A172 (cell line): ENCODE measurements around the gene EIF2B4. TPM values are rescaled to one million over a fixed set of nuclear protein-coding genes. Genes with fewer than 3 reads are reported as not detected.

Source experiments
- DNase-seq: peaks from one replicate; pipeline ENCODE4 v3.0.0-alpha.2; 2015; ENCODE audit warnings: low spot score
- total RNA-seq: library from RNA; depleted of rRNA; stranded (reverse); fragments of >200 nt; shearing (Covaris generic); gene quantifications from 2 replicates; pipeline ENCODE4 v1.2.3, GENCODE V29; 2014; rRNA removed

The EIF2B4 gene
- total RNA-seq = 31.2 and 43.4 TPM in 2 replicates

DNA sequence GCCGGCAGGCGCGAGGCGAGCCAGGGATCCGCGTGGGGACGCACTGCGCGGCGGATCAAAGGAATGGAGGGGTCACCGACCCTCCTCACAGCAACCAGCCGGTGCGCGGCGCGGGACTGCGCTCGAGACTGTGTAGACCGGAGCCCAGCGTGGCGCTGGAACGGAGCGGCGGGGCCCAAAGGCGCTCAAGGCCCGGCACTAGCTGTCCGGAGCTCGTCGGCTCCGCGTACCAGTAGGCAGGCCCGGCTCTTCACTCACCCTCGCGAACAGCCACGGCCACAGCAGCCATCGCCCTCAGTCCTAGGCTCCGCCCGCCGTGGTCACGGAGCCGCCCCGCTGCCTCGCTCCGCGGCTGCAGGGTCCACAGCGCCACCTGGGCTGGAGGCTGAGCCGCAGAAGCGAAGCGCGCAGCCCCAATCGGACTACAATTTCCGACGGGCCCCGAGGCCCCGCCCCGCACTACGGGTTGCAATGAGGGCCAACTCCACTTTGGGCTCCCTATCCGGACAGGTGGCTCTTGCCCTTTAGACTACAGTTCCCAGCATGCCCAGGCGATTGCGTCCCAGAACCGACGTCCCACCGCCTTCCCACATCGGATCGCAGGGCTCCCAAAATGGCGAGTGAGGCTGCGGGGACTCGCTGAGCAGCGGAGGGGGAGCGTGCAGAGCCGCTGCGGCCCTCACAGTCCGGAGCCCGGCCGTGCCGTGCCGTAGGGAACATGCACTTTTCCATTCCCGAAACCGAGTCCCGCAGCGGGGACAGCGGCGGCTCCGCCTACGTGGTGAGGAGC is at the start of gene EIF2B4, which contains the start of gene SNX17:
Gene EIF2B4, minus strand, starts transcription at position 313 of the 790 bp plus-strand sequence. Its CDS starts 24 bp downstream, at position 289.
Gene SNX17, plus strand, starts transcription at position 591 of the 790 bp plus-strand sequence. Its CDS starts 128 bp downstream, at position 719.
- DNase-seq = peak; percentile 99

GRCh38 chr2:27416151-27416550 is 46.0 kb upstream of the EIF2B4 start:
- no peak for DNase-seq

- DNase-seq = no peak
Measured at GRCh38 chr2:27412419-27413152, 42.4 kb upstream of the EIF2B4 start.

- peak; percentile 91 for DNase-seq
Measured at GRCh38 chr2:27409321-27410073, 39.4 kb upstream of the EIF2B4 start, which contains the start of gene PPM1G. PPM1G (minus strand) TSS chr2:27409591; CDS start chr2:27409422, 169 bp downstream.

DNA sequence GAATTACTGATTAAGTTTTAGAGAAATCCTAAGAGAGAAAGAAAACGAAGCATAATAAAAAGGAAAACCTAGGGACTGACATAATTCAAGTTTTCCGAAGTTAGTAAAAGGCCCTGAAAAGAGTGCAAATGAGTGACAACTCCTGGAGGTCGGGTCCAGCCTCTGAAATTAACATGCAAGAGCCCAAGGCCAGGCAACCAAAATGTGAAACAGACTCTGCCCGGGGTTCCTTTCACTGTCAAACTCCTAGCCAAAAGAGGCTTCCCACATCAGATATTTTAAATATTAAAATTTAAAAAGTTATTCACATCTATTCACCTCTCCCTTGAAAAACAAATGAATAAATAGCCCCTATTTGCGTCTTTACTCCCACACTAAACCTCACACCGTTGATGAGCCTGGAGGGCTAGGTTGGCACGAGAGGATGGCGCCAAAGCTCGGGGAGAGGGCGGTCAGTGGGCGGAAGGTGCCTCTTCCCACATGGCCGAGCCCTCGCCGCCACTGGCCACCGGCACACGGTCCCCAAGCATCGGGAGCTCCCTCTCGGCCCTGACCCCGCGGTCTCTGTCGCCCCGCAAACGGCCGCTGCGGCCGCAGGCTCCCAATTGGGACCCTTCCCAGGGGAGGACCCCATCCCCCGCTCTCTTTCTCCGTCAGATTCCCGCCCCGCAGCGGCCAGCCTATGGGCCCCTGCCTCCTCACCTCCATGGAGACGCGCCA is 38.6 kb upstream of the EIF2B4 start:
- DNase-seq = no peak

DNA sequence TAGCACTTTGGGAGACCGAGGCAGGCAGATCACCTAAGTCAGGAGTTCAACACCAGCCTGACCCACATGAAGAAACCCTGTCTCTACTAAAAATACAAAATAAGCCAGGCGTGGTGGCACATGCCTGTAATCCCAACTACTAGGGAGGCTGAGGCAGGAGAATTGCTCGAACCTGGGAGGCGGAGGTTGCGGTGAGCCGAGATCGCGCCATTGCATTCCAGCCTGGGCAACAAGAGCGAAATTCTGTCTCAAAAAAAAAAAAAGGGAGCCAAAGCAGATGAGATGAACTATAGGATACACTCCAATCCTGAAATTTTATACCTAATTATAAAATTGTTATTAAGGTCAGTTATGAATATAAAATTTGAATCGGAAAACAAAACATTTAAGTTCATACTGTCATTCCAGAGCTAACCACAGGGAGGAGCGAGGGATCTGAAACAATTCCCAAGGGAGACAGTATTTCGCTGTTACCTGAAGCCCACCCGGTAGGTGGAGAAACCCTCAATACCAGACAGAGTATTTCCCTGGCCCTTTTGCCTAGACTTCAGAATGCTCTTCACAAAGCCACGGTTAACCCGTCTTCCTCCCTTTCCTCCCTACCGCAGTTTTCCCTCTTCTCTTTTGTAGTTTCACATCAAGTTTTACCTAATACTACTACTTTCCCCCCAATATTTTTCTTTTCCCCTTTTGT is 37.8 kb upstream of the EIF2B4 start:
- DNase-seq = peak; percentile 55

DNA sequence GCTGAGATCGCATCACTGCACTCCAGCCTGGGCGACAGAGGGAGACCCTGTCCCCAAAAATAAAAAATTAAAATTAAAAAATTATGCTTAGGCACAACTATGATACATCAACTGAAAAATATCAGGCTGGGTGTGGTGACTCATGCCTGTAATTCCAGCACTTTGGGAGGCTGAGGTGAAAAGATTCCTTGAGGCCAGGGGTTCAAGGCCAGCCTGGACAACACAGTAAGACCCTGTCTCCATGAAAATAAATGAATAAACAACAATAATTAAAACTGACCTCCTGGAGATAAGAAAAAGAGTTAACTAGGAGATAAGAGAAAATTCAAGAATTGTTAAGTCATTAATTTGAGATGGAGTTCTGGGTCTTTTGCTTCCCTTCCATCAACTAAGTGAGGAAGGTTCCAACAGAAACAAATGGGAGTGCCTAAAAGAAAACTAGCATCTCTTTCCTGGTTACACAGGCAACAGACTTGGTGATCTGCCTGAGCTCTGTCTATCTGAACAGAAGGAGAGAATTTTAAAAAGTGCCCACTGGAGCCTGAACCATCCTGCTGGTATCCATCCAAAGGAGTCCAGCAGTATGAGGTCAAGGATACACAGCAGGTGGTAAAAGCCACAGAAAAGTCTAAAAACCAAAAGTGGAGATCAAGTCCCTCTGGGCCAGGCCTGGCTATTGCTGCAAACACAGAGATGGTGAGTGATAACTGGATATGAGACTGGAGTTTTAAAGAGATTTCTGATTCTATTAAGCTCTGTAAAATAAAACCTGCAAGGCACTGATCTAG is 30.4 kb upstream of the EIF2B4 start:
- peak; percentile 41 for DNase-seq

DNA sequence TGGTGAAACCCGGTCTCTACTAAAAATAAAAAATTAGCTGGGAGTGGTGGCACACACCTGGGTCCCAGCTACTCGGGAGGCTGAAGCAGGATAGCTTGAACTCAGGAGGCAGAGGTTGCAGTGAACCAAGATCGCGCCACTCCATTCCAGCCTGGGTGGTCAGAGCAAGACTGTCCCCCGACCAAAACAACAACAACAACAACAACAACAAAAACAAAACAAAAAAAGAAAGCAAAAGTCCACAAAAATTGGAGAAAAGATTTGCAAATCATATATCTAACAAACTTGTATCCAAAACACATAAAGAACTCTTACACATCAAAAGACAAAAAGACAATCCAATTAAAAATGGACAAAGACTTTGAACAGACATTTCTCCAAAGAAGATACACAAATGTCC is 28.8 kb upstream of the EIF2B4 start:
- DNase-seq = no peak

DNA sequence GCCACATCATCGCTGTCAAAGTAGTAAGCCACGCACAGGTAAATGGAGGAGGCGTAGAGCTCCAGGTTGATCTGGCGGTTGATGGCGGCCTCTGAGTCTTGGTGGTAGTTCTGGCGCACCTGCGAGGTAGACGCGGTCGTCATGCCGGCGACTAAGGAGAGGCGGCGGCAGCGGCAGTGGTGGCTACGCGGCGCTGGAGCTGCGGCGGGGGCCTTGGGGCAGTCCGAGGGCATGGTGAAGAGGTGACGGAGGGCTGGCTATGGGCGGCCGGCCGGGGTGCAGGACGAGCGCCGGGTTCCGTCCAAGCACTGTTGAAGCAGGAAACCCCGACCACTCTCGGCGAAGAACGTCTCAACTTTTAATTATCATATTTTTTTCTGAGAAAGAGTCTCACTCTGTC is 23.1 kb upstream of the EIF2B4 start:
- no peak for DNase-seq

- DNase-seq = no peak
Measured at GRCh38 chr2:27390822-27391679, 20.9 kb upstream of the EIF2B4 start.

DNA sequence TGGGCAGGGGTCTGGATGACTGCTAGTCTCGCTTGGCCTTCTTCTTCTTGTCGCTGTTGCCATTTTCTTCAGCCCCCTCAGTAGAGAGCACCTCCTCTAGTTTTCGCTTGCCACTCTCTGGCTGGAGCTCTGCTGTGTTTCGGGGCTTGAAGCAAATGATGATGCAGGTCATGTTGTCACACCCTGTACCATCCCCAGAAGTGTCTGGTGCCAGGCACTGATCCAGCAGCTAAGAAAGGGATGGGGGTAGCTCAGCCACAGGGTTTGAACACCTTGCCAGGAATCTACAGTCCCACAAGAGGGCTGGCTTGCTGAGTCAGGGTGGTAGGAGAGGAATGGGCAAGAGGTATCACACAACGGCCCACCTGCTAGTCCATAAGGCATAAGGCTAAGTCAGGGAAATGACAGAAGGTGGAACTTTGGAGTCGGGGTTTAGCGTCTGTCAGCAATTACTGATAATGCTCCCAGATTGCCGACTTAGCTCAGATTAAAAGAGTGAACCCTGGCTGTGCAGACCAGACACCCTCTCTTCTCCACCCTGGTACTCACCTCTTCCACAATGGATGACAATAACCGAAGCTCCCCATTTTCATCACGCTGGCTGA is 11.5 kb upstream of the EIF2B4 start:
- DNase-seq = no peak

- no peak for DNase-seq
Measured at GRCh38 chr2:27380626-27381545, 10.7 kb upstream of the EIF2B4 start, which contains the start of gene ZNF513. ZNF513 (minus strand) TSS chr2:27380734; CDS start chr2:27380526, 208 bp downstream.

- no peak for DNase-seq
Measured at GRCh38 chr2:27379836-27380625, 9.9 kb upstream of the EIF2B4 start.

DNA sequence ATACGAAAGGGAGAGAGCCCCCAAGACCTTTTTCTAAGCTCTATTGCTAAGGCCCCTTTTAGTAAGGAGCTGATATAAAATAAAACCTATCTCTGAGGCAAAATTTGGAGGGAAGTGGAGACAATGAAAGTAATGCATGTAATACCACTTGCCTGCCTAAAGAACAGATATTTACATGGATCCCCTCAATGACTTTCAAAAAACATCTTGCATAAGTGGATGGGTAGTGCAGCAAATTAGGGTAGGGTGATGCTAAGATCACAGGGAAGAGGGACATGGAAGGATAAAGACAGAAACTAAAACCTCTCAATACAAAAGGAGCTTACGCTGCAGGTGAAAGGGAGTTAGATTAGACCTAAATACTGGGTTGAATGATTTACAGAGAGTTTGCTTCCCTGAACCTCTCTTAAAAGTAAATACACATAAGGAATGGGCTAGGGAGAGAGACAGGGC is 9.3 kb upstream of the EIF2B4 start:
- no peak for DNase-seq

GRCh38 chr2:27378809-27379290 is 8.7 kb upstream of the EIF2B4 start:
- DNase-seq = no peak
